Measurements from ENCODE around the gene LATS1. TPM values are rescaled to one million over a fixed set of nuclear protein-coding genes. Genes with fewer than 3 reads are reported as not detected.

Gene LATS1
- total RNA-seq, 1 donor from 2014 or later: 31.9 TPM

GRCh38 chr6:149660028-149660427 lies 57.9 kb downstream of the LATS1 start:
- DNase-seq (ENCODE audit: low spot score): no peak

DNA sequence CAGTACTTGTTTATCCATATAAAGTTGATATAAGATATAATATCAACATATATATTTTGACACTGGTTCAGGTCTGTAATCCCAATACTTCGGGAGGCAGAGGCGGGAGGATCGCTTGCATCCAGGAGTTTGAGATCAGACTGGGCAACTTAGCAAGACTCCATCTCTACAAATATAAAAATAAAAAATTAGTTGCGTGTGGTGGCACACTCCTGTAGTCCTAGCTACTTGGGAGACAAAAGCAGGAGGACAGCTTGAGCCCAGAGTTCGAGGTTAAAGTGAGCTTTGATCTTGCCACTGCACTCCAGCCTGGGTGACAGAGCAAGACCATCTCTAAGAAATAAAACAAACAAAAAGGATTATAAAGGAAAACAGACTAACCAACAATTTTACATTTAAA lies 60.5 kb downstream of the LATS1 start:
- DNase-seq (ENCODE audit: low spot score): no peak

- DNase-seq (ENCODE audit: low spot score): no peak
Observed at GRCh38 chr6:149651056-149651455, 66.8 kb downstream of the LATS1 start.

DNA sequence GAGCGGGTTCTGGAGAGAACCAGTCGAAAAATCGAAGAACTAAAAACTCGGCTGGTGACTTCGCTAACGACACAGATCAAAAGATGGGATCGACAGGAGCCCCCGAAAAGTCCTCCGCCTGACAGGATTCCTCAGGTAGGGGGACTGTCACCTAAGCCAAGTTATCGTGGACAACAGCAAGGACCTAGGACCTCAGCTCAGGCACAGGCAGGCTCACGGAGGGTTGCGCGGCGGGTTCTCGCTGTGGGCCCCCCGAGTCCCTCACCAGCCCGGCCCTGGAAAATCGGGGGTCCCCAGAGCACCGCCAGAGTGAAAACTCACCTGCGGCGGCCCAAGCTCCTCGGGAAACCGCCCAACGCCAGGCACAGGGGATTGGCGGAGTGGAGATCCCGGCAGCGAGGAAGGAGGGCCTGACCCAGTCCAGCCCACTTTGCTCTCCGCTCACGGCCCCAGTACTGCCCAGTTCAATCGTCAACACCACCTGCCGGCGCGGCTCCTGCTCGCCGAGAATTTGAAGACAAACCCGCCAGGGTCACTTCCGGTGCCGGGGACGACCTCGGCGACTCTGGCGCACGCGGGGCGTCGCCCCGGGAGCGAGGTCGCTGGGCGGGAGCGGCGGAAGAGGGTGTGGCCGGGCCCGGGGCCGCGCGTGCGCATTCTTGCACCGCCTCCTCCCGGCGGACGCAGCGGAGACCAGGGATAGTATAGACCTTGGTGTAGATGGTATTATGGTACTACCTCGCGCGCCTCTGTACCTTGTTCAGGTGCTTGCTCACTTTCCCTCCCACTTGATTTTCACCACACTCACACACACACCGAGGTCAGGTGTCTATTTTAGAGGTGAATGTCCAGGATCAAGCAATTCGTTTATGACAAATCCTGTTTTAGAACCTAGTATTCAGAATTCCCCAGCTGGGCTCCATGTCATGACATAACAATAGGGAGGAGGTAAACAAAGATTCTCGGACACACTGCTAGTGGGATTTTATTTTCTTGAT lies 69.5 kb downstream of the LATS1 start, which contains the start of gene KATNA1:
KATNA1 (minus strand) TSS at position 567 of the 998 bp plus-strand sequence. CDS start 10,167 bp downstream, outside the sequence.
- peak; percentile 84 for DNase-seq (ENCODE audit: low spot score)

DNA sequence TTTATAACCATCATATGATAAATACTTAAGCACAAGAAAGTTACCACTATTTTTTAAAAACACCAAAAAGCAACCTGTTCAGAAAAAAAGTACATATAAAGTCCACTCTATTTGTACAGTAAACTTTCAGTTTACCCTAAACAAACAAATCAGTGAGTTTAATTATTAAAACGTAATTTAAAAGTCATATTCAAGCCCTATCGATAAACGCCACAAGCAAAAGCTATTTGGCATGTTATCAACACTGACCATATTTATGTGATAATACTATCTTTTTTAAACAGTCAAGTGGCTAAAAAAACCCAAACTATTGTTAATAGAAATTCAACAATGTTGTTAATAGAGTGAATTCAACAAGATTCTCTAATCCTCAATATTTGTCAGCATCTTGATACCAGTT lies 71.3 kb downstream of the LATS1 start:
- DNase-seq (ENCODE audit: low spot score): no peak

DNA sequence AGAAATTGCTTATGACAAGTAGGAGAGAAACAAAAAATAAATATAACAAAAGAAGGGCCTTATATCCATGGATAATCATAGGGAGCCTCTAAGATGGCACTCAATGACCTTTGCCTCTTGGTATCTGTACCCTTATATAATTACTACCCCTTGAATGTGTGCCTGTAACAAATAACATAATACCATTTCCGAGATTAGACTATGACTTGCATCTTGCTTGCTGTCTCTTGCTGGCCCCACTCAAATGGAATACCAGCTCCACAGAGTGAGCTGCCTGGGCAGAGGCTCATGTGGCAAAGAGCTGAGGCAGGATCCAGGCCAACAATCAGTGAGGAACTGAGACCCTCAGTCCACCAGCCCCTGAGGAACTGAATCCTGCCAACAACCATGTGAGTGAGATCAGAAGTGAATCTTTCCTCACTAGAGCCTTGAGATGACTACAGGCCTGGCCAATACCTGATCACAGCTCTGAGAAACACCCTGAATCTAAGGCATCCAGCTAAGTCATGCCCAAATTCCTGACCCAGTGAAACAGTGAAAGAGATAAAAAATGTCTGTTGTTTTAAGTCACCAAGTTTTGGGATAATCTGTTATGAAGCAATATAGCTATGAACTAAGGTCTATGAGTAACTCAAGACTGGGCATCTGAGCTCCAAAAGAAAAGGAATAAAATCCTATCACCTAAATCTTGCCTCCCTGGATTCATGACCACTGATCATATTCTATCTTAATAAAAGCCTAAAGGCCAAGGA lies 74.9 kb downstream of the LATS1 start:
- no peak for DNase-seq (ENCODE audit: low spot score)

- DNase-seq (ENCODE audit: low spot score): no peak
Observed at GRCh38 chr6:149636124-149636523, 81.8 kb downstream of the LATS1 start.

DNA sequence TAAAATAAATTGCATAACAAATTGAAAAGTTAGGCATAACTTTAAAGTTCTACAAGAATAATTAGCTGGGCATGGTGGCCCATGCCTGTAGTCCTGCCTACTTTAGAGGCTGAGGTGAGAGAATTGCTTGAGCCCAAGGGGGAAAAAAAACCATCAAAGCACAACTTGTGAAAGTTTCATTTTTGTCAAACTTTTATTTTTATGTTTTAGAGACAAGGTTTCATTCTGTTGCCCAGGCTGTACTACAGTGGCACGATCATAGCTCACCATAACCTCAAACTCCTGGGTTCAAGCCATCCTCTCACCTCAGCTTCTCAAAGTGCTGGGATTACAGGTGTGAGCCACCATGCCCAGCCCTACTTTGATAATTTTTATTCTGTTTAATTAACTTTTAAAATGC lies 83.6 kb downstream of the LATS1 start:
- no peak for DNase-seq (ENCODE audit: low spot score)

DNA sequence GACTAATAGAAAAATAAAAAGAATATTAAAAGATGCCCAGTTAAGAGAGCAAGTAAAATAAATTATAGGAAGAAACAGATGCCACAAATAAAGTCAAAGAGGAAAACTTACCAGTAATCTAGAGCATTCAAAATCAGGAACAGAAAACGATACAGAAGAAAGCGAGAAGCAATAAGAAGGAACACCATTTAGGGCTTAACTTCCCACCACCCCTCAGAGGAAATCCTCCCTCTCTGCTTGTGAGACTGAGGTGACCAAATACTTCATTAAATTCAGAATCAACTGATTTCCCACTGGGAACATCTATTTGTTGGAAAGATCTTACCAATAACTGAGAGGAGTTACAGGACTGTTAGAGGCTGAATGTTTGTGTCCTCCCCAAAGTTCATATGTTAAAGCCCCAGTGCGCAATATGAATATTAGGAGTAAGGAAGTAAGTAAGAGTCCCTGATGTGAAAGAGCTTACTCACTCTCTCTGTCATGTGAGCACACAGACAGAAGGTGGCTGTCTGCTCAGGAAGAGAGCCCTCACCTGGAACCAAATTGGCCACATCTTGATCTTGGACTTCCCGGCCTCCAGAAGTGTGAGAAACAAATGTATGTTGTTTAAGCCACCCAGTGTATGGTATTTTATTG lies 88.9 kb downstream of the LATS1 start:
- no peak for DNase-seq (ENCODE audit: low spot score)

- DNase-seq (ENCODE audit: low spot score): no peak
Observed at GRCh38 chr6:149627672-149628071, 90.2 kb downstream of the LATS1 start.

DNA sequence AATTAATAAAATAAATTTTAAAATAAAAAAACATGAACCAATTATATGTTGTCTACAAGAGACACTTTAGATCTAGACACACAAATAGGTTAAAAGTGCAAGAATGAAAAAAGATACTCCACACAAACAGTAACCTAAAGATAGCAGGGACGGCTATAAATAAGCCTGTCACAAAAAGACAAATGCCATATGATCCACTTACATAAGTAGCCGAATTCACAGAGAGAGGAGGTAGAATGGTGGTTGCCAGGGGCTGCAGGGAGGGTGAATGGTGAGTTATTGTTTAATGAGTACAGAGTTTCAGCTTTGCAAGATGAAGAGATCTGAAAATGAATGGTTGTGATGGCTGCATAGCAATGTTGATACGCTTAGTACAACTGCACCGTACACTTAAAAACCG lies 102.1 kb downstream of the LATS1 start:
- DNase-seq (ENCODE audit: low spot score): no peak

DNA sequence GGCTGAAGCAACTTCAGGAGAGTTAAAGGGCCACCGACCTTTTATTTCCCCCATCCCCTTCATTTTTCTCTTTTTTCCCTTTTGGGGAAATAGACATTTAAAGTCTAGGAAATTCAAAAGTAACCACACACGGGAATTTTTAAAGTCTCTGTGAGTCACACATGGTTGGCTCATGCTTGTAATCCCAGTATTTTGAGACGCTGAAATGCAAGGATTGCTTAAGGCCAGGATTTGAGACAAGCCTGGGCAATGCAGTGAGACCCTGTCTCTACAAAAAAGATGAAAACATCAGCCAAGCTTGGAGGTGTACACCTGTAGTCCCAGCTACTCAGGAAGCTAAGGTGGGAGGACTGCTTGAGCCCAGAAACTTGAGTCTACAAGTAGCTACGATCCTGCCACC lies 103.6 kb downstream of the LATS1 start:
- DNase-seq (ENCODE audit: low spot score): no peak

DNA sequence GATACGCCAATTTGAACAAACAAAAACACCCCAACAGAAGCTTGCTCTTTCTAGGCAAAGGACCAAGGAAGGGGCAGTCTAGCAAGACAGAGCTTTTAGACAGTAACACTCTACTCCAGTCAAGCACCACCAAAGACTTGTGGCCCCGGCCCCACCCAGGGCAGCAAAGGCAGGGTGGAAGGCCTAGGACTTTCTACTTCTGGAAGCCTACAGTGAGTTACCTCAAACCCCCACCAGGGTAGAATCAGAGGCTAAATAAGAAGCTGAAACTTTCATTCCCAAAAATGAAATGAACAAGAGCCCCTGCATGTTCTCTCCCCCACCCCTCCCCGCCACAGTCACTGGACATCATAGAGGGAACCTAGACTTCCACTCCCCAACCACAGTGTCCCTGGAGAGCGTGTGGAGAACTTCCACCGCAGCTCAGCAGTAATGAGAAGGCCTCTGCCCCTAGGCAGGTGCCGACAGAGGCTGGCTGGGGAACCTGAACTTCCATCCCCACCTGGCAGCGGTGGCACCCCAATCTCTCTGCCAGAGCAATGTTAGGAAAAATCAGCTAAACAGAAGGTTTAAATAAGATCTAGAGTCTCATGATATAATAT lies 109.4 kb downstream of the LATS1 start:
- DNase-seq (ENCODE audit: low spot score): no peak

Other genes with a start within 250 kb of the LATS1 start
- gene ZC3H12D, start 233.1 kb downstream of the LATS1 start, total RNA-seq: 1.6 TPM
- gene PPIL4, start 172.1 kb downstream of the LATS1 start, total RNA-seq: 21.1 TPM
- 45.0 TPM for gene GINM1, start 151.7 kb downstream of the LATS1 start, total RNA-seq
- 8.5 TPM for gene KATNA1, start 69.4 kb downstream of the LATS1 start, total RNA-seq
- gene NUP43, start 28.4 kb upstream of the LATS1 start, total RNA-seq: 31.6 TPM
- gene PCMT1, start 31.6 kb upstream of the LATS1 start, total RNA-seq: 50.9 TPM
- 50.0 TPM for gene LRP11, start 146.3 kb upstream of the LATS1 start, total RNA-seq
- 0.23 TPM for gene RAET1E, start 180.0 kb upstream of the LATS1 start, total RNA-seq
- gene RAET1G, start 205.0 kb upstream of the LATS1 start, total RNA-seq: 0.52 TPM
- 0.14 TPM for gene ULBP2, start 223.9 kb upstream of the LATS1 start, total RNA-seq
- gene ULBP1, start 245.8 kb upstream of the LATS1 start, total RNA-seq: 0.09 TPM